Hepatocyte (in vitro differentiated cells): Measurements from ENCODE around the gene SLC25A21.

Experiments
- EZH2 ChIP-seq: fragments of 200-600 bp; sonication (generic); IDR thresholded peaks from 2 replicates; pipeline ENCODE4 v1.6.1; 2016; ENCODE audit warnings: antibody characterized with exemption, mild to moderate bottlenecking, borderline replicate concordance
- EZH2phosphoT487 ChIP-seq: fragments of 200-600 bp; sonication (generic); IDR thresholded peaks from one replicate; pipeline ENCODE4 v1.6.1; 2018; ENCODE audit warnings: antibody characterized with exemption, mild to moderate bottlenecking, low read depth, moderate library complexity; ENCODE audit not compliant: unreplicated experiment, severe bottlenecking

GRCh38 chr14:36847366-36847765, 325.0 kb downstream of the SLC25A21 start:
- TF ChIP-seq EZH2phosphoT487 = no peak
- TF ChIP-seq EZH2 = no peak
